GM12873 (cell line): ENCODE data around the gene MSL1.

ENCODE experiments used
- CTCF ChIP-seq: IDR thresholded peaks from 2 replicates; pipeline ENCODE4 v1.5.1; 2012; ENCODE audit warnings: low read depth, mild to moderate bottlenecking, moderate library complexity, low read length, control low read depth; ENCODE audit not compliant: insufficient read depth; ENCODE audit errors: missing control alignments

The MSL1 gene

GRCh38 chr17:40103071-40103661 is 18.6 kb upstream of the MSL1 start:
- no peak for TF ChIP-seq CTCF

- TF ChIP-seq CTCF = no peak
Observed at GRCh38 chr17:40103688-40104087, 18.1 kb upstream of the MSL1 start.

GRCh38 chr17:40104594-40105486 is 16.9 kb upstream of the MSL1 start:
- no peak for TF ChIP-seq CTCF

GRCh38 chr17:40105861-40106759 is 15.7 kb upstream of the MSL1 start:
- TF ChIP-seq CTCF = no peak

GRCh38 chr17:40106760-40107521 is 14.8 kb upstream of the MSL1 start:
- no peak for TF ChIP-seq CTCF

GRCh38 chr17:40107522-40108174 is 14.1 kb upstream of the MSL1 start:
- no peak for TF ChIP-seq CTCF
